K562 (cell line): Measurements from ENCODE around the gene PROP1.

ENCODE experiments used
- CEBPB ChIP-seq: fragments of 450-650 bp; IDR thresholded peaks from 2 replicates; pipeline ENCODE4 v1.6.1; 2016; ENCODE audit warnings: missing genetic modification characterization, missing compliant biosample characterization
- CTCF ChIP-seq, 3 experiments: IDR thresholded peaks in 2 of 3; conservative IDR thresholded peaks in 1 of 3; 2 replicates each; pipeline ENCODE4 v1.5.1; 2011 to 2012; ENCODE audit warnings: low read length in 3 of 3, mild to moderate bottlenecking in 3 of 3, control low read depth in 2 of 3, improper control_type of control experiment in 1 of 3, inconsistent platforms in 1 of 3, low read depth in 1 of 3, mixed read lengths in 1 of 3, moderate library complexity in 1 of 3; ENCODE audit not compliant: insufficient read depth in 2 of 3
- MED1 ChIP-seq: sonication (generic); formaldehyde crosslinking; IDR thresholded peaks from 2 replicates; pipeline ENCODE4 v1.8.1; 2023; ENCODE audit warnings: missing genetic modification reagents, borderline replicate concordance
- PATZ1 ChIP-seq: fragments of 250-450 bp; sonication (Bioruptor Pico); IDR thresholded peaks from 2 replicates; pipeline ENCODE4 v1.5.0; 2020; ENCODE audit warnings: mild to moderate bottlenecking, borderline replicate concordance
- PHF20 ChIP-seq: fragments of 450-650 bp; IDR thresholded peaks from 2 replicates; pipeline ENCODE4 v1.6.1; 2018; ENCODE audit not compliant: partially characterized antibody
- RAD21 ChIP-seq, 2 experiments: fragments of 250-450 bp in 1 of 2; fragments of 450-650 bp in 1 of 2; sonication (Bioruptor Pico) in 1 of 2; formaldehyde crosslinking in 1 of 2; IDR thresholded peaks in 1 of 2; conservative IDR thresholded peaks in 1 of 2; 2 replicates each; pipeline versions ENCODE4 v1.4.0 to v1.8.0; 2020 to 2022; ENCODE audit warnings: mild to moderate bottlenecking in 2 of 2, moderate library complexity in 1 of 2
- USF1 ChIP-seq: sonication (generic); formaldehyde crosslinking; IDR thresholded peaks from 2 replicates; pipeline ENCODE4 v1.9.0; 2022; ENCODE audit warnings: mild to moderate bottlenecking, missing genetic modification reagents

GRCh38 chr5:177957241-177957640 is 38.8 kb downstream of the PROP1 start:
- TF ChIP-seq CTCF (IDR thresholded peaks at IDR 0.05 in 2 of 3, conservative IDR thresholded peaks at IDR 0.05 in 1 of 3; ENCODE audit: insufficient read depth in 2 of 3, low read depth in 1 of 3, low read length in 3 of 3) (no peak), USF1 (no peak), MED1 (no peak), RAD21 (CRISPR knock-in tag; conservative IDR thresholded peaks at IDR 0.05 in 1 of 2, IDR thresholded peaks at IDR 0.05 in 1 of 2) (no peak), PHF20 (no peak), CEBPB (tag) (no peak), PATZ1 (no peak)
